Activated naive CD8-positive, alpha-beta T cell treated with anti-CD3 and anti-CD28 coated beads for 36 hours (primary cell): ENCODE measurements around the gene EPX. TPM values are rescaled to one million over a fixed set of nuclear protein-coding genes. Genes with fewer than 3 reads are reported as not detected.

Source experiments
- DNase-seq: peaks from one replicate; pipeline ENCODE4 v3.0.0; 2021
- H3K27ac Mint-ChIP-seq: one replicate; pipeline ENCODE4 v1.8.0; 2022; ENCODE audit warnings: mild to moderate bottlenecking, moderate library complexity, mixed read lengths
- H3K27me3 Mint-ChIP-seq: one replicate; pipeline ENCODE4 v1.8.0; 2022; ENCODE audit warnings: mild to moderate bottlenecking, mixed read lengths
- H3K36me3 Mint-ChIP-seq: one replicate; pipeline ENCODE4 v1.8.0; 2021; ENCODE audit warnings: mild to moderate bottlenecking, mixed read lengths
- H3K4me1 Mint-ChIP-seq: one replicate; pipeline ENCODE4 v1.8.0; 2021; ENCODE audit warnings: mixed read lengths
- H3K4me3 Mint-ChIP-seq: one replicate; pipeline ENCODE4 v1.8.0; 2022; ENCODE audit warnings: mild to moderate bottlenecking, moderate library complexity, mixed read lengths
- H3K9me3 Mint-ChIP-seq: one replicate; pipeline ENCODE4 v1.8.0; 2022; ENCODE audit warnings: mixed read lengths
- total RNA-seq, 2 experiments: library from RNA; stranded (reverse); gene quantifications; one replicate each; pipeline ENCODE4 v1.2.3, GENCODE V29; 2021

EPX gene
- total RNA-seq, 2 experiments from 2014 or later, result not detected

GRCh38 chr17:58231641-58232040 is 39.1 kb downstream of the EPX start:
- Mint-ChIP-seq H3K27me3 (peaks cover 43% of the 10 kb centered on the region), H3K36me3 (no peaks in the 10 kb centered on the region), H3K27ac (no peak overlapping the region), H3K4me1 (peaks cover 7% of the 10 kb centered on the region), H3K4me3 (no peak overlapping the region), H3K9me3 (no peaks in the 10 kb centered on the region)
- DNase-seq, result no peak

DNA sequence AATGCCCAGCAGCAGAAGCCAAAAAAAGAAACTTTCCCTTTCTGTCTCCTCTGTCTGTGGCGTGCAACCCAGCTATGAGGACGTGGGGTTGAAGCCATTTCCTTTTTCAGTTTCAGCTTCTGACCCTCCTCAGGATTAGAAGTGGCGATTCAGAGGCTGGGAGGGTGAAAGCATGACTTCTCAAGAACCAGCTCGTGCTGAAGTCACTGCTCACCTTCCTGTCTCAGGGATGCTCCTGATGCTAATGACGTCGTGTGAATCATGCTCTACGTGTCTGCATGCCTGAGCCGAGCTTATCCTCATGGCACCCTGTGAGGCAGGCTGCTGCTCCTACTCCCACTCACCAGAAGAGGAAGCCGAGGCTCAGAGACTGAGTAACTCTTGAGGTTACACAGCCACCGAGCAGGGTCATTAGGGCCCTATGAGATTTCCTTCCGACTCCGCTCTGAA is 40.2 kb downstream of the EPX start:
- Mint-ChIP-seq H3K4me1 (peaks cover 7% of the 10 kb centered on the region), H3K36me3 (no peaks in the 10 kb centered on the region), H3K27ac (no peak overlapping the region), H3K9me3 (no peaks in the 10 kb centered on the region), H3K27me3 (peaks cover 45% of the 10 kb centered on the region), H3K4me3 (no peak overlapping the region)
- DNase-seq, result no peak

GRCh38 chr17:58233543-58233942 is 41.0 kb downstream of the EPX start:
- H3K36me3 Mint-ChIP-seq, result no peaks in the 10 kb centered on the region
- no peak for DNase-seq
- no peak overlapping the region for H3K4me3 Mint-ChIP-seq
- H3K4me1 Mint-ChIP-seq, result peaks cover 7% of the 10 kb centered on the region
- peaks cover 44% of the 10 kb centered on the region for H3K27me3 Mint-ChIP-seq
- H3K9me3 Mint-ChIP-seq, result no peaks in the 10 kb centered on the region
- no peak overlapping the region for H3K27ac Mint-ChIP-seq

GRCh38 chr17:58234512-58234911 is 42.0 kb downstream of the EPX start:
- Mint-ChIP-seq H3K4me3 (no peak overlapping the region), H3K4me1 (peaks cover 7% of the 10 kb centered on the region), H3K36me3 (no peaks in the 10 kb centered on the region), H3K27ac (no peak overlapping the region), H3K9me3 (no peaks in the 10 kb centered on the region), H3K27me3 (peaks cover 40% of the 10 kb centered on the region)
- DNase-seq, result no peak

GRCh38 chr17:58235821-58236220 is 43.3 kb downstream of the EPX start:
- Mint-ChIP-seq H3K27me3 (peaks cover 49% of the 10 kb centered on the region), H3K27ac (no peak overlapping the region), H3K9me3 (no peaks in the 10 kb centered on the region), H3K4me1 (peaks cover 7% of the 10 kb centered on the region), H3K36me3 (no peaks in the 10 kb centered on the region), H3K4me3 (no peak overlapping the region)
- no peak for DNase-seq

GRCh38 chr17:58236394-58236793 is 43.9 kb downstream of the EPX start:
- Mint-ChIP-seq H3K9me3 (no peaks in the 10 kb centered on the region), H3K27me3 (peaks cover 50% of the 10 kb centered on the region), H3K4me1 (peaks cover 7% of the 10 kb centered on the region), H3K27ac (no peak overlapping the region), H3K36me3 (no peaks in the 10 kb centered on the region), H3K4me3 (no peak overlapping the region)
- no peak for DNase-seq

DNA sequence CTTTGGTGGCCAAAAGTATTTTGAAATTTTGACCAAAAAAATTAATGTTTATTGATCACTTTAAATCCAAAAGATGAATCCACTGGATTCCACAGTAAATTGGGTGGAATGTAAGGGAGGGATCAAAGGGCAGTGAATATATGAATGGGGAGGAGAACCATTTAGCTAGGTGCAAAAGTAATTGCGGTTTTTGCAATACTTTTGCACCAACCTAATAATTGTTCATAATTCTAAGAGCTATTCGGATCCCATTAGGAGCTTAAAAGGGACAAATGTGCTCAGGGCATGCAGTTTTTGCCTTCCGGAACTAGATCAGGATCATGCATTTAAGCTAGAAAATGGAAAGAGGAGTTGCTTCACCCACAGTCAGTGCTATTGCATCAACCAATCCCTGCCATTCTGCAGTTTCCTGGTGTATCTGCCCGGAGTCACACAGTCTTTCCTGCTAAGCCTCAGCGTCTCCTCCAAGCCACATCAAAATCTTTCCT is 45.7 kb downstream of the EPX start, which contains the start of gene LPO:
Gene LPO (plus strand): TSS at position 438 of the 488 bp plus-strand sequence. CDS start 4,396 bp downstream, outside the sequence.
- Mint-ChIP-seq H3K4me3 (no peak within 1 kb of the TSS), H3K27me3 (peaks cover 58% of the 10 kb centered on the region), H3K27ac (no peak within 1 kb of the TSS), H3K4me1 (no peaks in the 10 kb centered on the region), H3K9me3 (no peaks in the 10 kb centered on the region), H3K36me3 (no peaks in the 10 kb centered on the region)
- no peak for DNase-seq

DNA sequence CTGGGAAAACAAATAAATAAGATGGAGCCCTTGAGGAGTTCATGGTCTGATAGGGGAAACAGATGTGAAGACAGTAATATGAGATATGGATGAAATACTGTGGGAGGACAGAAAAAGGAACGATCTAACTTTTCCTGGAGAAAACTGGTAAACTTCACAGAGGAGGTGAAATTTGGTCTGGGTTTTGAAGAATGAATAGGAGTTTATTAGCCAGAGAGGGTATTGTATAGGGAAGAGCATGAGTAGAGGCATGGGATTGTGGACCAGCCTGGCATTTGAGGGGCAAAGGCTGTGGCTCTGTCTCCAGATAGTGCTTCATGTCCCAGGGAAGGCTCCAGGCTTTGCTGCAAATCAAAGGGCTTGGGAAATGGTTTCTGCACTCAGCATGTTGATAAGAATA is 47.5 kb downstream of the EPX start:
- Mint-ChIP-seq H3K36me3 (no peaks in the 10 kb centered on the region), H3K27ac (no peak overlapping the region), H3K9me3 (no peaks in the 10 kb centered on the region), H3K4me3 (no peak overlapping the region), H3K4me1 (peaks cover 1% of the 10 kb centered on the region), H3K27me3 (peaks cover 62% of the 10 kb centered on the region)
- DNase-seq, result no peak

DNA sequence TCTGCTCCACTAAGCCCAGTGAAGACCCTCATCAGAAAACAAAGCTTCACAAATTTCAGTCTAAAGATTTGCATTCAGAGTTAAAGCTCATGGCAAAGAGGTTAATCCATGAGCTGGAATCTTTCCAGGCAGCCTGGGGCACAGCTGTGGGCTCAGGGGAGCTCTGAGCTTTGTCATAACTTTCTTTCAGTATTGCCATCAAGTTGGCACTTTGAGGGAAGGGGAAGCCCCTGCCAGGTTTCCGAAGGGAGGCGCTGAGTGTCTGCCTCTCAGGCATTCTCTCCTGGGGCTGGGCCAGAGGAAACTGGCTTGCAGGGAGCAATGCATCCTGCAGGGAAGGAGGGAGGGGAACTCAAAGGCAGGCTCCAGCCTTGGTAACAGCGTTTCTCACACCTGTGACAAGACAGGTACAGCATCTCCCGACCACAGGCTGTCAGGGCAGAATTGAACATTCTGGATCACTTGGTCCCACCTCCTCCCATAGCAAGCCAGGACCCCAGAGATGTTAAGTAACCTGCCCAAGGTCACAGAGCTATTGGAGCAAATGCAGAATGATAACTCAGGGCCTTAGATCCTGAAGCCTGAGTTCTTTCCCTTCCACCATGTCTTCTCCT is 49.8 kb downstream of the EPX start:
- Mint-ChIP-seq H3K4me1 (peaks cover 1% of the 10 kb centered on the region), H3K27me3 (peaks cover 47% of the 10 kb centered on the region), H3K36me3 (no peaks in the 10 kb centered on the region), H3K27ac (no peak overlapping the region), H3K9me3 (no peaks in the 10 kb centered on the region), H3K4me3 (no peak overlapping the region)
- DNase-seq, result no peak

- Mint-ChIP-seq H3K9me3 (no peaks in the 10 kb centered on the region), H3K4me3 (no peak overlapping the region), H3K27me3 (peaks cover 46% of the 10 kb centered on the region), H3K36me3 (no peaks in the 10 kb centered on the region), H3K4me1 (peaks cover 15% of the 10 kb centered on the region), H3K27ac (no peak overlapping the region)
- no peak for DNase-seq
These were observed 52.4 kb downstream of the EPX start for GRCh38 chr17:58244963-58245362.

GRCh38 chr17:58245428-58246103 is 53.0 kb downstream of the EPX start:
- Mint-ChIP-seq H3K27ac (no peak overlapping the region), H3K4me1 (peaks cover 15% of the 10 kb centered on the region), H3K36me3 (no peaks in the 10 kb centered on the region), H3K27me3 (peaks cover 41% of the 10 kb centered on the region), H3K4me3 (no peak overlapping the region), H3K9me3 (no peaks in the 10 kb centered on the region)
- no peak for DNase-seq

DNA sequence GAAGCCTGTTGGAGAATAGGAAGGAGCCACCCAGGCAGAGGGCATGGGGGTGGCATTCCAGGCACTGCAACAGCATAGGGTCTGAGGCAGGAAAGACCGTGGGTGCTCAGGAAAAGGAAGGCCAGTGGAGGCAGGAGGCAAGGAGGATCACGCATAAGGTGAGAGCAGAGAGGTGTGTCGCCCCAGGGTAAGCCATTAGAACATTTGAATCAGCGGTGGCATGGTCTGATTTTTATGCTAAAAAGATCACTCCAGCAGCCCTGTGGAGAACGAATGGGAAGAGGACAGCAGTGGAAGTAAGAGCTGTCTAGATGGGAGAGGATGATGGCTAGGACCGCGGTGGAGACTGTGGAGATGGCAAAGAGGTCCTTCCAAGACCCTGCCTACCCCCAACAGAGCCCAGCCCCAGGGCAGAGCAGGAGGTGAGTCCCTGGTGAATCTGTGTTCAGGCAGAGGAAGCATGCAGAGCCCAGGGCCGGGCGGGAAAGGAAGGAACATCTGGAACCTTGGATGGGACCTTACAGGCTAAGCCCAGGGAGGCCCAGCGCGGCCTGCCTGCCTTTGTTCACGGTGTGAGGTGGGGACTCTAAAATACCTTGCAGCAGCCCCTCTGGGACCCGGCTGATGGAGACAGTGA is 53.7 kb downstream of the EPX start:
- no peaks in the 10 kb centered on the region for H3K36me3 Mint-ChIP-seq
- peaks cover 15% of the 10 kb centered on the region for H3K4me1 Mint-ChIP-seq
- no peak overlapping the region for H3K4me3 Mint-ChIP-seq
- no peaks in the 10 kb centered on the region for H3K9me3 Mint-ChIP-seq
- H3K27me3 Mint-ChIP-seq, result peaks cover 37% of the 10 kb centered on the region
- DNase-seq, result no peak
- no peak overlapping the region for H3K27ac Mint-ChIP-seq

GRCh38 chr17:58246781-58247180 is 54.3 kb downstream of the EPX start:
- Mint-ChIP-seq H3K27ac (no peak overlapping the region), H3K27me3 (peaks cover 33% of the 10 kb centered on the region), H3K36me3 (no peaks in the 10 kb centered on the region), H3K9me3 (no peaks in the 10 kb centered on the region), H3K4me3 (no peak overlapping the region), H3K4me1 (peaks cover 15% of the 10 kb centered on the region)
- DNase-seq, result no peak

DNA sequence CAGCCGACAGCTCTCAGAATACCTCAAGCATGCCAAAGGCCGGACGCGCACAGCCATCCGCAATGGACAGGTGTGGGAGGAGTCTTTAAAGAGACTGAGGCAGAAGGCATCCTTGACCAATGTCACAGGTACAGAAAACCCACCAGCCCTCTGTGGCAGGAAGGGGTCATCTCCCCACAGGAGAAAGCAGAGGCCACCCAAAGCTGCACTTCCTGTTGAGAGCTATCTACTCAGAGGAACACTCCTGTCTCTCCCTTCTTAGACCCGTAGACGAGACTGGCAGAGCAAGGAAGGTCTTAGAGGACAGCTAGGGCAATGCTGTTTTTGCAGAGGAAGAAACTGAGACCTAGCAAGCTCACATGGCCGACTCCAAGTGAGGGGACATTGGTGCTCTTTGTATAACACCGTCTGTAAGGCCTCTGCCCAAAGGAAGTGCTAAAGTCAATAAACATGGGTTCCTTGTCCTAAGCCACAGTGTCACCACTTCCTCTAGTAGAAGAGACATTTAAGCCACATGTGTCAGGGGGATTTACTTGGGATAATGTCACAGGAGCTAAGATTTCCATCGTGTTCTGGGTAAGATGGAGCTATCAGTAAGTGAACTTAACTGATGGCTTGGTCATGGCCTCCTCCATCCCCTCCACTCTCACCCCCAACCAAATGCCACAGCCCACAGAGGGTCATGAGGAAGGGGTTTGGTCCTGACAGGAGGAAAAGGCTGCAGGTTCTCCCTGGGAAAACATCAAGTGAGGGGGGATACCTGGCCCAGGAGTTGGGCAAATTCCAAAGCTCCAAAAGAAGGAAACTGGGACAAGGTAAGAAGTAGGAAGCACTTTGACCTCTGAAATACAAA is 55.2 kb downstream of the EPX start:
- H3K36me3 Mint-ChIP-seq, result no peaks in the 10 kb centered on the region
- DNase-seq, result no peak
- no peaks in the 10 kb centered on the region for H3K9me3 Mint-ChIP-seq
- no peak overlapping the region for H3K27ac Mint-ChIP-seq
- H3K4me3 Mint-ChIP-seq, result no peak overlapping the region
- peaks cover 15% of the 10 kb centered on the region for H3K4me1 Mint-ChIP-seq
- peaks cover 35% of the 10 kb centered on the region for H3K27me3 Mint-ChIP-seq

- Mint-ChIP-seq H3K27me3 (peaks cover 27% of the 10 kb centered on the region), H3K36me3 (no peaks in the 10 kb centered on the region), H3K27ac (no peak overlapping the region), H3K4me1 (peaks cover 15% of the 10 kb centered on the region), H3K9me3 (no peaks in the 10 kb centered on the region), H3K4me3 (no peak overlapping the region)
- DNase-seq, result no peak
These were observed 56.4 kb downstream of the EPX start for GRCh38 chr17:58248955-58249269.
